ENCODE results near the gene SACM1L. TPM values are rescaled to one million over a fixed set of nuclear protein-coding genes. Genes with fewer than 3 reads are reported as not detected.

The SACM1L gene
- total and polyA plus RNA-seq, 2 of the 8 experiments (the other 6 are each of a cell fraction or from before 2014, with no cell fraction given) = 20.1 to 61.0 TPM

- no peak for TF ChIP-seq EZH2 (IDR thresholded peaks at IDR 0.05; ENCODE audit: low read depth, low read length, severe bottlenecking)
- no peak for TF ChIP-seq RBBP5 (IDR thresholded peaks at IDR 0.05; ENCODE audit: borderline replicate concordance, low read depth, low read length)
- TF ChIP-seq SP4 (IDR thresholded peaks at IDR 0.05; ENCODE audit: low read length) = no peak
- TF ChIP-seq TBP (IDR thresholded peaks at IDR 0.05; ENCODE audit: low read depth, low read length) = no peak
- no peak for TF ChIP-seq HDAC6 (IDR thresholded peaks at IDR 0.05; ENCODE audit: low read depth, low read length)
- TF ChIP-seq CEBPB (IDR thresholded peaks at IDR 0.05; ENCODE audit: low read depth, low read length) = peak; percentile 81
- TF ChIP-seq SUZ12 (IDR thresholded peaks at IDR 0.05; ENCODE audit: low read length) = no peak
Observed at GRCh38 chr3:45701172-45701867, 12.1 kb downstream of the SACM1L start (continued).

All from H1 (cell line).